Retinal pigment epithelial cell (primary cell): ENCODE measurements around the gene VAV2.

Source experiments
- DNase-seq: peaks from one replicate; pipeline ENCODE4 v3.0.0-alpha.2; 2010; ENCODE audit warnings: low read depth
- H3K4me3 ChIP-seq: 2 replicates; pipeline ENCODE4 v1.5.1; 2011; ENCODE audit warnings: mild to moderate bottlenecking, low read length, control low read depth, moderate library complexity
- CTCF ChIP-seq: conservative IDR thresholded peaks from 2 replicates; pipeline ENCODE4 v1.5.1; 2011; ENCODE audit warnings: low read depth, low read length, control low read depth, inconsistent platforms

Gene VAV2

DNA sequence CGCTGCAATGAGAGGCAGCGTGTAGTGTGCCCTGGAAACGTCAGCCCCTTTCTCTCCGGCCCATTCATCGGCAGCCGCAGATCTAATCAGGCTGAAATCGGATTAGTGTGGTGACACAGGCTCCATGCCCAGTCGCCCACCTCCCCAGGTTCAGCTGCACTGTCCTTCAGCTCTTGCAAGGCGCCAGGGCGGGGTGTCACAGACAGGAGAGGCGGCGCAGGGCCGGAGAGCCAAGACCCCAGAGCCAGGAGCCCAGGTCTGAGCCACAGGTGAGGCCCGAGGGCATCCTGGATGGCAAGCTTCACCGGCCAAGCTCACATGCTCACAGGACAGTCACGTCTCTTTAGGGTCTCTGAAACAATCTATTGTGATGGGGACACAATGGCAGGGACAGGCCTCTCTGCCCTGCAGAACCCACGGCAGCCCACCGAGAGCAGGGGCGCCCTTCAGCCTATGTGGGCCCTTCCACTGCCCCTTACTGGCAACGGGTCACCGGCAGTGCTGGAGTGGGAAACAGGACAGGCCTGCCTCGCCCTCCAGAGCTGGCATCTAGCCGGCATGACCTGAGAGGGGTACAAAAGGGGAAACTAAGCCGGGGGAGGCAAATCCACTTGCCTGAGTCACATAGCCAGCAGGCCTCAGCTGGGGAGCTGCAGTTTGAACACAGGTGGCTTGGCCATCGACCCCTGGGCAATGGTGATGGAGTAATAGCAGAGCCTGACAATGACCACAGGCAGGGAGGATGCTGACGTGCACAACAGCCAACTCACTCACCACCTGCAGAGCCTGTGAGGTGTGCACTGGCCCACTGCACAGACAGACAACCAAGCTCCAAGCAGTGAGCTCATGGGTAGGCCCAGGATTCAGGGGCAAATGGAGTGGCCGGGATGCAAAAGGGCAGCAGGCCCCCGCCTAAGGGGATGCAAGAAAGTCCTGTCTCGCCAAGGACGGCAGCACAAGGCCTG lies 48.1 kb downstream of the VAV2 start:
- H3K4me3 ChIP-seq: no peak overlapping the region
- peak; percentile 56 for DNase-seq
- TF ChIP-seq CTCF: no peak

GRCh38 chr9:133943036-133943780 lies 48.9 kb downstream of the VAV2 start:
- TF ChIP-seq CTCF: no peak
- no peak overlapping the region for H3K4me3 ChIP-seq
- DNase-seq: no peak

DNA sequence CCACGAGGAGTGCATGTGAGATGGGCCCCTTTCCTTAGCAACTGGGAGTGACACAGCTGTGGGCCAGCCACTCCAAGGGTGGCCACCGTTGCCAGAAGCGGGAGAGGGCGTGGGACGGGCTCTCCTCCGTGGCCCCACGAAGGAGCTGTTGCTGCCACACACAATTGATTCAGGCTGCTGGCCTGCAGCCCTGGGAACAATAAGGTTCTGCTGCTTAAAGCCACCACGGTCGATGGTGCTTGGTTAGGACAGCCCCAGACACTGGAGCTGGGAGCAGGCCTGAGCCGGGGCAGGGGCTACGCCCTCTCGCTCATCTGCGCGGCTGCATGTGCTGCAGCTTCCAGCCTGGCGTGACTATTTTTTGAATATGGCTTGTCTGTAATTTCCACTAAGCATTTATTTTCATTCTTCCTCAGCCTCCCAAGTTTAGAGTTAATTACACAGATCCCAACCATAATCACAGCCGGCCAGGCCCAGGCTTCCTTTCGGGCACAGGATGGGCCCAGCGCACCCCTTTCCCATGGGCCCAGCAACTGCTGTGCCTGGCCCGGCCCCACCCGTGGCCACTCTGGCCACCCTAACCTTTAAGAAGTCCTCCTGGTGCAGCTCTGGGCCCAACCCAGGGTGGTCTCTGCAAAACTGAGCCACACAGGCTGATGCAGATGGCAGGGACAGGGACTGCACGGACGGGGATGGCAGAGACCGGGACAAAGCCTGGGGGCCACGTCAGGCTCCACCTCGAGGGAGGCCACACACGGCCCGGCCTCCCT lies 49.7 kb downstream of the VAV2 start:
- DNase-seq: no peak
- no peak overlapping the region for H3K4me3 ChIP-seq
- TF ChIP-seq CTCF: no peak

DNA sequence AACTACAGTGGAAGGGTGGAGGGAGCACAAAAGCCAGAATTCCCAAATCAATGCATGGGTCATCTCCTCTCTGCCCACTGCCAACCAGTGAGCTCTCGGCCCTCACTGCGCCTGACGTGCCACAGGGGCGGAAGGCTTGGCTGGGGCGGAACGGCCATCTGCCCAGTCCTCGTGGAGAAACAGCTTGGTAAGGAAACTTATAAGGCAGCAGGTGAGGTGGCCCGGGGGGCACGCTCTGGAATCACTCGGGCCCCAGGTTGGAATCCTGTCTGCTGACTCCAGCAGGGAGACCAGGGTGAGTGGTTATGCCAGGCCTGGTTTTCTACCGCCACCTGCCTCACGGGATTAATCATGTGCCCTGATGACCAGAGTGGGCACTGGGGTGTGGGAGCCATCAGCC lies 52.3 kb downstream of the VAV2 start:
- no peak for TF ChIP-seq CTCF
- H3K4me3 ChIP-seq: no peak overlapping the region
- no peak for DNase-seq

DNA sequence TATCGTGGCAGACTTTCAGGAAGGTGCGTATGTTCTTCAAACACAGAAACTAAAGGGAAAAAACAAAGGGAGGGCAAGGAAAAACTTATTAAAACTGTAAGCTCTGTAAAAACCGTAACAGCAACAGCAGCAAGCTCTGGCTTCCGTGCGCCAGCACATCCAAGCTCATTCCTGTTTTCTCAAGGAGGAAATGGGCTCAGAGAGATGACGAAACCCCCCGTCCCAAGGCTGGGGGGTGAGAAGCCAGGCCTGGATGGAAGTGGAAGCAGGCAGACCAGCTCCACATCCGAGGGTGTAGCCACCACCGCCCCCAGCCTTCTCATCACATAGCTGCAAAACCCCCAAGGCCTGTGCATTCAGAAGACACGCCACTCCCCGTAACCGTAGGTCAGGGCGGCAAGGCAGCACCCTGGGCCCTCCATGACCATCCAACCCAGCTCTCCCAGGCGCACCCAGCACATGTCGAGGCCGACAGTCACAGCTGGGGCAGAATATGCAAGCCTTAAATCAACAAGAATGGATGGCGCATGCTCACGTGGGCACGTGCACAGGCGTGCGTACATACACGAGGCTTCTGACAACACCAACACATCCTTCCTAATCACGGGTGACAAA lies 52.8 kb downstream of the VAV2 start:
- H3K4me3 ChIP-seq: no peak overlapping the region
- DNase-seq: no peak
- TF ChIP-seq CTCF: no peak

DNA sequence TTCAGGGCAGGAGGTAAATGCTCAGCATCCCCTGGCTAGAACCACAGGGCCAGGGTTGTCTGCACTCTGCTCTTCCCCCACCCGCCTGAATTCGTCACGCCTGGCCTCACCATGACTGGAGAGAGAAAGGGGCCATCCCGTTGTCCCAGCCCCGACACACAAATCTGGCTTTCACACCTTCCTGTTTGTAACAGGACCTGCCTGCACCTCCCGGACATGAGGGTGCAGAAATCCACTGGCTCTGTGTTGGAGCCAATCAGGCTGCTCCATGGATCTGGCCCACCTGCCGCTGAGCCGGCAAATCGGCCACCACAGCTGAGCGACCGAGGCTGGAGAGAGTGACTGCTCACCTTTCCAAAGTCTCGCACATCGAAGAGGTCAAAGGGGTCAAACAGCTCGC lies 53.4 kb downstream of the VAV2 start:
- no peak for DNase-seq
- no peak overlapping the region for H3K4me3 ChIP-seq
- no peak for TF ChIP-seq CTCF
